ENCODE measurements around the gene PIK3R1. TPM values are rescaled to one million over a fixed set of nuclear protein-coding genes. Genes with fewer than 3 reads are reported as not detected.

Gene PIK3R1
- total and polyA plus RNA-seq, 10 of the 15 experiments (the other 5 are each of a cell fraction or from before 2014, with no cell fraction given) = 7.8 to 38.4 (median 15.7) TPM

- H3K27me3 ChIP-seq (replicated peaks in 1 of 2; ENCODE audit: control insufficient read depth in 2 of 2, insufficient read depth in 2 of 2, low read length in 1 of 2) = no peaks in the 10 kb centered on the region
- H3K4me2 ChIP-seq (ENCODE audit: control insufficient read depth, insufficient read depth) = no peak overlapping the region
- in situ Hi-C loops (cut with MboI) = no loop called here
- CTCF ChIA-PET = interaction anchor here (1.7 kb wide), 1 partner anchor 10 kb away, joined by 4 read pairs; no protein-coding TSS in a partner anchor
- no peak overlapping the region for H3K4me3 ChIP-seq
- intact Hi-C loops (cut with micrococcal nuclease; ENCODE audit: unreplicated experiment) = no loop called here
- H3K4me1 ChIP-seq (ENCODE audit: control insufficient read depth, insufficient read depth, low read length) = peaks cover 13% of the 10 kb centered on the region
- SMC1A ChIA-PET (ENCODE audit: uncharacterized antibody, unreplicated experiment) = interaction anchor here (1.0 to 4.5 kb wide), 4 partner anchors 11 to 25 kb away, joined by 3 to 34 read pairs (median 4); no protein-coding TSS in a partner anchor
- no peak overlapping the region for H3K9ac ChIP-seq (ENCODE audit: control insufficient read depth, insufficient read depth, low read length)
- H4K20me1 ChIP-seq (ENCODE audit: control insufficient read depth, insufficient read depth) = no peaks in the 10 kb centered on the region
- FAIRE-seq = no peak
- H3K36me3 ChIP-seq (ENCODE audit: control insufficient read depth in 2 of 2, insufficient read depth in 2 of 2, low read length in 1 of 2) = no peaks in the 10 kb centered on the region
- 71% methylated on average over 6 of the region's 6 CpGs for WGBS (ENCODE audit: insufficient coverage, insufficient replicate concordance, low lambda C conversion rate, missing lambda C conversion rate)
- RAD21 ChIA-PET (ENCODE audit: unreplicated experiment) = interaction anchor here (0.6 to 1.5 kb wide), 2 partner anchors 12 to 74 kb away, joined by 4 read pairs; no protein-coding TSS in a partner anchor
- no TSS peak for BruUV-seq (replicated peaks)
- no peaks in the 10 kb centered on the region for H3K9me3 ChIP-seq (replicated peaks; ENCODE audit: control insufficient read depth, insufficient read depth, low read length)
- no peak overlapping the region for H3K27ac ChIP-seq (ENCODE audit: control insufficient read depth, insufficient read depth)
- no peak overlapping the region for H2AFZ ChIP-seq (ENCODE audit: control insufficient read depth, low read depth, low read length)
- no peaks in the 10 kb centered on the region for H3K79me2 ChIP-seq (ENCODE audit: control insufficient read depth, insufficient read depth, low read length)
- POLR2A ChIA-PET = no interaction called here
- no peak for ATAC-seq
- DNase-seq (ENCODE audit: low read depth, low spot score) = no peak
- TF ChIP-seq MTA3 (IDR thresholded peaks at IDR 0.05; ENCODE audit: borderline replicate concordance, low read length) (no peak), SMAD1 (IDR thresholded peaks at IDR 0.05; ENCODE audit: low read depth, partially characterized antibody) (no peak), CHD4 (IDR thresholded peaks at IDR 0.05) (no peak), ATF2 (IDR thresholded peaks at IDR 0.05; ENCODE audit: low read length) (no peak), ZBTB11 (CRISPR knock-in tag; IDR thresholded peaks at IDR 0.05) (no peak), NR2C1 (IDR thresholded peaks at IDR 0.05) (no peak), FOXM1 (IDR thresholded peaks at IDR 0.05; ENCODE audit: low read depth, low read length) (no peak), TARDBP (IDR thresholded peaks at IDR 0.05; ENCODE audit: borderline replicate concordance) (no peak), TCF12 (IDR thresholded peaks at IDR 0.05; ENCODE audit: low read depth, low read length) (no peak), YBX1 (IDR thresholded peaks at IDR 0.05) (no peak), RUNX3 (IDR thresholded peaks at IDR 0.05; ENCODE audit: low read length) (no peak), CEBPZ (IDR thresholded peaks at IDR 0.05; ENCODE audit: low read depth, low read length) (no peak), RELA (IDR thresholded peaks at IDR 0.05; ENCODE audit: borderline replicate concordance, partially characterized antibody) (no peak), IRF5 (IDR thresholded peaks at IDR 0.05; ENCODE audit: borderline replicate concordance) (no peak)
Observed at GRCh38 chr5:68318955-68319705, 103.6 kb downstream of the PIK3R1 start.

Measured in GM12878 (cell line).